Measurements from ENCODE around the gene CDPF1. TPM values are rescaled to one million over a fixed set of nuclear protein-coding genes. Genes with fewer than 3 reads are reported as not detected.

Gene CDPF1
- total RNA-seq, 2 donors from 2014 or later: 3.5 to 4.3 TPM

DNA sequence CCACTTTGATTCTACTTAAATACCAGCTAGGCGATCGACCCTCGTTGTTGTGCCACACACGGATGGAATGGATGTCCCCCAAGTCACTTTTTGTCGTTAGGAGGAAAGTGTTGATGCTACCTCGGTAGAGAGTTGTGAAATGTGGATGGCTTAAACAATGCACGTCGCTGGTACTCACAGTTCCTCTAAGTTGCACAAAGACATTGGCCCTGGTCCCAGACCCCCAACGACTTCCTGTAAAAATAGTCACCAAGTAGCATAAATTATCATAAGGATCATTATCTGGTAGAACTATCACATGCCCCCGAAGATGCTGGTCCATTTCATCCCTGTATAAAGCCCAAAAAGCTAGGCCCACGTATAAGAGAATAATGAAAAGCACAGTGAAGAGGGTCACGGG is 9.3 kb upstream of the CDPF1 start:
- ATAC-seq: no peak
- Mint-ChIP-seq H3K4me1 (peaks cover 4% of the 10 kb centered on the region), H3K4me3 (no peak overlapping the region), H3K36me3 (ENCODE audit: low read depth) (peaks cover 5% of the 10 kb centered on the region), H3K27me3 (peaks cover 60% of the 10 kb centered on the region), H3K27ac (no peak overlapping the region)
- no peak for DNase-seq
- H3K9me3 ChIP-seq (ENCODE audit: control insufficient read depth, low read length, poor library complexity, severe bottlenecking): no peaks in the 10 kb centered on the region

DNA sequence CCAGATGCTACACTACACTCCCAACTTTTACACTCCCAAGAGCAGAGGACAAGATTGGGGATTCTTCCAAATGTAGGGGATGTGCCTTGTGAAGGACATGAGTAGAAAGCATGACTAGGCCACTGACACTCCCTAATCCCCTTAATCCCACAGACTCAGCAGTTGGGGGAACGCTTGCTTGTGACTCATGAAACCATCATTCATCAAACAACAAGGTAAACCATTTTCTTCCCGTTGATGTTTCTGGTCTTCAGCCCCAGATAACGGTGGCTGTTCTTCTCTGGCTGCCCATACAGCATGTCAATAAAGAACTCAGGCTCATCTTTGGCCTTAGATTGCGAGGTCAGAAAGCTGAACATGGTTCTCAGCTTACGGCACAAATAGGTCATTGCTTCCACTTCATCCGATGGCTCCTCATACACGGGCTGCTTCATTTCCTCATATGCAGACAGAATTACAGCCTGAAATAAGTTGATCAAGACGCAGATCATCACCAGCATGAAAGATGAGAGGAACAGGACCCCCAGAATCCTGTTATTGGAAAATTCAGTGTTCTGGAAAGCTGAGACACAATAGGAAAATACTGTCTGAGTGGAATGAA is 6.4 kb upstream of the CDPF1 start:
- DNase-seq: no peak
- no peak for ATAC-seq
- H3K27ac Mint-ChIP-seq: no peak overlapping the region
- no peaks in the 10 kb centered on the region for H3K9me3 ChIP-seq (ENCODE audit: control insufficient read depth, low read length, poor library complexity, severe bottlenecking)
- H3K4me3 Mint-ChIP-seq: no peak overlapping the region
- peaks cover 38% of the 10 kb centered on the region for H3K27me3 Mint-ChIP-seq
- peaks cover under 1% of the 10 kb centered on the region for H3K36me3 Mint-ChIP-seq (ENCODE audit: low read depth)
- H3K4me1 Mint-ChIP-seq: peaks cover 9% of the 10 kb centered on the region

- H3K4me3 Mint-ChIP-seq: peak overlapping the region; percentile 93
- DNase-seq (no peak), ATAC-seq (no peak)
- peak overlapping the region; percentile 84 for H3K27ac Mint-ChIP-seq
- H3K4me1 Mint-ChIP-seq: peaks cover 22% of the 10 kb centered on the region
- no peaks in the 10 kb centered on the region for H3K36me3 Mint-ChIP-seq (ENCODE audit: low read depth)
- no peaks in the 10 kb centered on the region for H3K27me3 Mint-ChIP-seq
- no peaks in the 10 kb centered on the region for H3K9me3 ChIP-seq (ENCODE audit: control insufficient read depth, low read length, poor library complexity, severe bottlenecking)
These were observed 1.8 kb upstream of the CDPF1 start for GRCh38 chr22:46251816-46252380.

DNA sequence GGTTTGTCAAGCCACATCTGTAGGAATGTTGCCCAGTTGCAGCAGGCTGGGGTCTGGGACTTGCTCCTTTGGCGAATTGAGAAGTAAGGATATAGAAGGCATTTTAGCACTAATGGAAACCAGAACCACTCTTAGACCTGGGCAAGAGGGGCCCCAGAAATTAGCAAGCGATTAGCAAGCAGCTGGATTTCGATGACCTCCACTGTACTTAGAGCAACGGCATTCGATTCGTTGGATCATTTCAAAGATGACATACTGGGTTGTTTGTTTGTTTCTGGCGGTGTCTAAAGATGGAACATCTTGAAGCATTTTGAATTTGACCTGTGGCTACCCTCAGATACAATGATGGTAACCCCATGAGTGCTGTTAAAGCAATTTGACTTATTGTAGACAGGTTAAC is 1.2 kb upstream of the CDPF1 start:
- H3K27me3 Mint-ChIP-seq: no peaks in the 10 kb centered on the region
- peak overlapping the region; percentile 93 for H3K4me3 Mint-ChIP-seq
- H3K27ac Mint-ChIP-seq: peak overlapping the region; percentile 84
- H3K36me3 Mint-ChIP-seq (ENCODE audit: low read depth): no peaks in the 10 kb centered on the region
- H3K9me3 ChIP-seq (ENCODE audit: control insufficient read depth, low read length, poor library complexity, severe bottlenecking): no peaks in the 10 kb centered on the region
- ATAC-seq (no peak), DNase-seq (no peak)
- H3K4me1 Mint-ChIP-seq: peaks cover 25% of the 10 kb centered on the region

DNA sequence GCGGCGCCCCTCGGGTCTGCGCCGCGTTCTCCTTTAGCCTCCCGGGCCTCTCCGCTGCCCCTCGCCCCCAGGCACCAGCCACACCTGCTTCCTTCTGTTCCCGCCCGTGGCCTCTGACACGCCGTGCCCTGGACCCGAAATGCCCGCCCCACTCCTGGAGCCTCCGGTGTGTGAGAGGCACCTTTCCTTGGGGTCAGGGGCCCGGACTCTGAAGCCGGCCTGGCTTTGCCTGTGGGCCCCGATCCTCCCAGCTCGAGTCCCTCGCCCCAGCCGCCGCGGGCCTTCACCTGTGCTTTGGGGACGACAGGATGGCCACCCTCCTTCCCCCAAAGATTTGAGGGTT is 661 bp upstream of the CDPF1 start:
- Mint-ChIP-seq H3K36me3 (ENCODE audit: low read depth) (no peaks in the 10 kb centered on the region), H3K4me3 (peak overlapping the region; percentile 93), H3K27me3 (no peaks in the 10 kb centered on the region), H3K27ac (peak overlapping the region; percentile 84), H3K4me1 (peaks cover 25% of the 10 kb centered on the region)
- no peak for DNase-seq
- peak; percentile 1 for ATAC-seq
- no peaks in the 10 kb centered on the region for H3K9me3 ChIP-seq (ENCODE audit: control insufficient read depth, low read length, poor library complexity, severe bottlenecking)

DNA sequence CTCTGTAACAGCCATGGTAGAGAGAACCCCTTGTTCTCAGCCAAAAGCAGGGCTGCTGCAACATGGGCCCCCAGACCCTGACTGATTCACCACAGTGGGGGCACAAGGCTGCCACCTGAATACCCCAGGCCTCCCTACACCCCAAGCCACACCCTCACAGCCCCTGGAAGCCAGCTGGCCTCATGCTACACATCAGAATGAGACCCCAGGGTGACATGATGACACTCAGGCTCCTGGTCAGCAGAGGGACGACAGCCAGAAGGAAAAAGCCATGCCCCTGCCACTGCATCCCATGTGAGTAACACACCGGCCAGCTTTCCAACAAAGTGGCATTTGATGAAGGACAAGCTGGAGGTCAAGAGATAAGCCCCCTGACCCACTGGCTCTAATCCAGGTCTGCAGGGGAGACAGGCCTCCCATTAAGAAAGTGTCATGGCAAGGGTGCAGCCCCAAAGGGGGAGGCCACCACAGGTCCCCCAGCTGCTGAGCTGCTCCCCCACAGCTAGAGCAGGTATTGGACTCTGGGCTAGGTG is 2.6 kb downstream of the CDPF1 start:
- ATAC-seq (no peak), DNase-seq (no peak)
- Mint-ChIP-seq H3K36me3 (ENCODE audit: low read depth) (peaks cover 3% of the 10 kb centered on the region), H3K4me3 (no peak overlapping the region), H3K4me1 (peaks cover 21% of the 10 kb centered on the region), H3K27me3 (no peaks in the 10 kb centered on the region), H3K27ac (no peak overlapping the region)
- H3K9me3 ChIP-seq (ENCODE audit: control insufficient read depth, low read length, poor library complexity, severe bottlenecking): no peaks in the 10 kb centered on the region

GRCh38 chr22:46246178-46246577 is 3.9 kb downstream of the CDPF1 start:
- H3K27ac Mint-ChIP-seq: no peak overlapping the region

DNA sequence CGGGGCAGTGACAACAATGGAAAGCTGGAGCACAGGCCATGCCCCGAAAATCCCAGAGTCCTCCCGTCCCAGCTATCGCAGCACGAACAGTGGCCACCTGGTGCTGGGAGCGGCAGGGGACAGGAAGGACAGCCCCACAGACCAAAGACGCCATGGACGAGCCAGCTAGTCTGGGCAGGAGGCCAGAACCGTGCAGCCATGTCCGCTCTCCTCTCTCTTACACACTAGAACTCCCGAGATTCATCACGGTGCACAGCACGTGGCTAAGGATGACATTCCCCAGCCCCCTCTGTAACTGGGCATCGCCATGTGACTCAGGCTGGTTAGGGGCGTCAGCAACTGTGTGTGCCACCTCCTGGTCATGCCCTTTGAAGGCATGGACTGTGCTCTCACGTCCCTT is 4.6 kb downstream of the CDPF1 start:
- Mint-ChIP-seq H3K4me1 (peaks cover 13% of the 10 kb centered on the region), H3K27ac (no peak overlapping the region), H3K4me3 (no peak overlapping the region), H3K36me3 (ENCODE audit: low read depth) (peaks cover 3% of the 10 kb centered on the region), H3K27me3 (no peaks in the 10 kb centered on the region)
- no peak for ATAC-seq
- DNase-seq: no peak
- H3K9me3 ChIP-seq (ENCODE audit: control insufficient read depth, low read length, poor library complexity, severe bottlenecking): no peaks in the 10 kb centered on the region

More at GRCh38 chr22:46246178-46246577, 3.9 kb downstream of the CDPF1 start:
- peaks cover 14% of the 10 kb centered on the region for H3K4me1 Mint-ChIP-seq
- H3K4me3 Mint-ChIP-seq: no peak overlapping the region
- DNase-seq (no peak), ATAC-seq (no peak)
- no peaks in the 10 kb centered on the region for H3K9me3 ChIP-seq (ENCODE audit: control insufficient read depth, low read length, poor library complexity, severe bottlenecking)
- H3K27me3 Mint-ChIP-seq: no peaks in the 10 kb centered on the region
- peaks cover 3% of the 10 kb centered on the region for H3K36me3 Mint-ChIP-seq (ENCODE audit: low read depth)

DNA sequence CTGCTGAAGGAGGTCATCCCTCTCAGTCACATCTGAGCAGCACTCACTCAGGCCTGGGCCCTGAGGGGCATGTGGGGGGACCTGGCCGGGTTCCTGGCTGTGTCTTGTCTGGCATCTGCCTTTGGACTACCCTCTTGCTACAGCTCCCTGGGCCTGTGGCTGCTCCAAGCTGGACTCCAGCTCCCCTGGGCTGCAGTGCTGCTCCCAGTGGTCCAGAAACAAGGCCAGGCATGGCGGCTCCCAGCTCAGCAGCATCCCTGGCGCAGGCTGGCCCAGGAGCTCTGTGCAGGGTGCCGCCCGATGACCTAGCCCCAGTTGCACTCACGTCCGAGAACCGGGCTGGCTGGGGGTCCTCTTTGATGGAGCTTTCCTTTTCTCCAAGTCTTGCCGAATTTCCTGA is 5.3 kb downstream of the CDPF1 start:
- H3K9me3 ChIP-seq (ENCODE audit: control insufficient read depth, low read length, poor library complexity, severe bottlenecking): no peaks in the 10 kb centered on the region
- DNase-seq (no peak), ATAC-seq (no peak)
- H3K36me3 Mint-ChIP-seq (ENCODE audit: low read depth): peaks cover 3% of the 10 kb centered on the region
- H3K27ac Mint-ChIP-seq: no peak overlapping the region
- no peak overlapping the region for H3K4me3 Mint-ChIP-seq
- H3K4me1 Mint-ChIP-seq: peaks cover 15% of the 10 kb centered on the region
- no peaks in the 10 kb centered on the region for H3K27me3 Mint-ChIP-seq

GRCh38 chr22:46242076-46242475 is 8.0 kb downstream of the CDPF1 start:
- ATAC-seq (no peak), DNase-seq (no peak)
- Mint-ChIP-seq H3K27me3 (no peaks in the 10 kb centered on the region), H3K4me1 (peaks cover 10% of the 10 kb centered on the region), H3K4me3 (no peak overlapping the region), H3K27ac (no peak overlapping the region), H3K36me3 (ENCODE audit: low read depth) (peaks cover 3% of the 10 kb centered on the region)
- no peaks in the 10 kb centered on the region for H3K9me3 ChIP-seq (ENCODE audit: control insufficient read depth, low read length, poor library complexity, severe bottlenecking)

DNA sequence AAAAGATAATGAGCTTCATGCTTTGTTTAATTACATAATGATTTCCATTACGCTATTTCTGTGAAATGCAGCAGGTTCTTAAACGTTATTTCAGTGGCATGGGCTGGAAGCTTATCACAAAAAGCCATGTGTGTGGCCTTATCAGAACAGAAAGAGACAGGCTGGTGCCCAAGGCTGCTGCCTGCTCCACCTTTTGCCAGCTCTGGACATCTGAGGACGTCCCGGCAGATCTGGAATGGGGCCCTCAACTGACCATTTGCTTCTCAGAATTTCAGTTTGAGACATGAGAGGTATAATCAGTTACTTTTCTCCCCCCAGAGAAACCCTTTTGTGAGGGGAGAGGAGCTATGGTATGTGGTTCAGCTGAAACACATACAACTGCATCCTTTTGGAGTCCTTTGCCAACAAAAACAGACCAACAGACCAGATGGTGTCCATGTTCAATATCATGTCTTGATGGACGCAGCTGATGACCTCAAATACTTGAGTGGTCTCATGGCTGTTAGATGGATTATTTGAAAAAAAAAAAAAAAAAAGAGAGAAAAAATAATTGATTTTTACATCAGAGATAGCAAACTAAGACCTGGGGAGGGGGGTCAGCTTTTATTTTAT is 8.6 kb downstream of the CDPF1 start:
- DNase-seq (no peak), ATAC-seq (no peak)
- Mint-ChIP-seq H3K4me1 (peaks cover 9% of the 10 kb centered on the region), H3K4me3 (no peak overlapping the region), H3K27ac (peak overlapping the region; percentile 29), H3K36me3 (ENCODE audit: low read depth) (peaks cover 3% of the 10 kb centered on the region), H3K27me3 (no peaks in the 10 kb centered on the region)
- H3K9me3 ChIP-seq (ENCODE audit: control insufficient read depth, low read length, poor library complexity, severe bottlenecking): no peaks in the 10 kb centered on the region

- Mint-ChIP-seq H3K4me1 (peaks cover 7% of the 10 kb centered on the region), H3K27ac (peak overlapping the region; percentile 29), H3K4me3 (no peak overlapping the region), H3K36me3 (ENCODE audit: low read depth) (peaks cover 3% of the 10 kb centered on the region), H3K27me3 (no peaks in the 10 kb centered on the region)
- ATAC-seq (no peak), DNase-seq (no peak)
- no peaks in the 10 kb centered on the region for H3K9me3 ChIP-seq (ENCODE audit: control insufficient read depth, low read length, poor library complexity, severe bottlenecking)
These were observed 9.2 kb downstream of the CDPF1 start for GRCh38 chr22:46240907-46241306.

DNA sequence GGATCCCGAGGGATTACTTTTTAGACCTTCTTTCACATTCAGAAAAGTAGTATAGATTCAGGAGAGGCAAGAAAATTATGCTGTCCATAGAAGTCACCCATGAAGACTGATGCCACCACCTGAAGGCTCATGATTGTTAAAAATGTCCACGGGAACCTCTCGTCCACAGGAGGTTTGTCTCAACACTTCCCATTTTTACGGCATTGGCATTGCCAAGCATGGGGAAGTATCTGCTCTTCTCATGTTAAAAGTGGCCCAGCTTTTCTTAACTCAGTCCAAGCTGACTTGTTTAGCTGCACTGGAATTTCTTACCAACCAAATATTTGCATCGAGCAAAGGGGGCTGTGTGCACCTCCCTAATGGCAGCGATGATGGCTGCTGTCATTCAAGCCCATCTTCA is 9.6 kb downstream of the CDPF1 start:
- no peak for DNase-seq
- no peak for ATAC-seq
- peaks cover 3% of the 10 kb centered on the region for H3K36me3 Mint-ChIP-seq (ENCODE audit: low read depth)
- no peak overlapping the region for H3K4me3 Mint-ChIP-seq
- H3K4me1 Mint-ChIP-seq: peaks cover 7% of the 10 kb centered on the region
- H3K9me3 ChIP-seq (ENCODE audit: control insufficient read depth, low read length, poor library complexity, severe bottlenecking): no peaks in the 10 kb centered on the region
- H3K27me3 Mint-ChIP-seq: no peaks in the 10 kb centered on the region
- H3K27ac Mint-ChIP-seq: no peak overlapping the region

- DNase-seq (no peak), ATAC-seq (no peak)
- Mint-ChIP-seq H3K4me3 (no peak overlapping the region), H3K27me3 (no peaks in the 10 kb centered on the region), H3K4me1 (peaks cover 7% of the 10 kb centered on the region), H3K36me3 (ENCODE audit: low read depth) (peaks cover 5% of the 10 kb centered on the region), H3K27ac (no peak overlapping the region)
- H3K9me3 ChIP-seq (ENCODE audit: control insufficient read depth, low read length, poor library complexity, severe bottlenecking): no peaks in the 10 kb centered on the region
These were observed 10.0 kb downstream of the CDPF1 start for GRCh38 chr22:46240073-46240472.
